Epidermal melanocyte (primary cell): Measurements from ENCODE around the gene DFFA.
A peak's percentile ranks its signal among the peaks of the same experiment; 100 is the strongest.

ENCODE experiments used
- DNase-seq: peaks from one replicate; pipeline ENCODE4 v3.0.0; 2011; ENCODE audit warnings: low spot score; ENCODE audit not compliant: insufficient read length

The DFFA gene, protein sequence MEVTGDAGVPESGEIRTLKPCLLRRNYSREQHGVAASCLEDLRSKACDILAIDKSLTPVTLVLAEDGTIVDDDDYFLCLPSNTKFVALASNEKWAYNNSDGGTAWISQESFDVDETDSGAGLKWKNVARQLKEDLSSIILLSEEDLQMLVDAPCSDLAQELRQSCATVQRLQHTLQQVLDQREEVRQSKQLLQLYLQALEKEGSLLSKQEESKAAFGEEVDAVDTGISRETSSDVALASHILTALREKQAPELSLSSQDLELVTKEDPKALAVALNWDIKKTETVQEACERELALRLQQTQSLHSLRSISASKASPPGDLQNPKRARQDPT

DNA sequence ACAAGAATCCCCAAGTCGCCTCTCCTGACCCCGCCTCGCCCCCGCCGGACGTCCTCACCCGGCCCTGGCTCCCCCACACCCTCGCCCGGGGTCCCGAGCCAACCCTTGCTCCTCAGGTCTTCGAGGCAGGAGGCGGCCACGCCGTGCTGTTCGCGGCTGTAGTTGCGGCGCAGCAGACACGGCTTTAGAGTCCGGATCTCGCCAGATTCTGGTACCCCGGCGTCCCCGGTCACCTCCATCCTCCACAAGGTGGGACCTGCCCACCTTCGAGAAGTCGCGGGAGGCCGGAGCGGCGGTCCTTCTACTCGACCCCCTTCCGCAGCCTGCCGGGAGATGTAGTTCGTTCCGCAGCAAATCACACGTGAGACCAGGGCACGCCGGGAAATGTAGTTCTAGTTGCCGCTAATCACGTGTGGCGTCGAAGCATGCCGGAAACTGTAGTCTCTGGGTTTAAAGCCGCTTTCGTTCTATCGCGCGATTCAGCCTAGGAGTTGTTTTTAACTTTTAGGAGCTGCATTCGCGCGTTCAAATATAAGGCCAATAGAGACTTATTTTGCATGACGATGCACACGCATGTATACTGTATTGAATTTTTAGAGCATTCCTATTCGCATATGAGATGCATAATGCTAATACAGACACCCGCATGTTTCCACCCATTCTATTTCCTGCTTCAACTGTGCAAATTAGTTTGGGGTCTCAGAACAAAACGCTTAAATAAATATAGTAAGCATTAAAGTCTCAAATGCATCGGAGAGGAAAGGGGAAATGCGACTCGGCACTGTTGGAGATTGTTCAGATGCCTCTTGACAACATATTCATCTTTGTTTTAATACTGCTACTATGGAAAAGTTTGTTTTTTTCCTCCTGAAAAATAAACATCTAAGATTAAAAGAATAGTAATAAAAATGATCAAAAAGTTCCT is at the start of gene DFFA:
Gene DFFA, minus strand, starts transcription at position 310 of the 925 bp plus-strand sequence. Its CDS starts 71 bp downstream, at position 239.
- DNase-seq: peak; percentile 94

DNA sequence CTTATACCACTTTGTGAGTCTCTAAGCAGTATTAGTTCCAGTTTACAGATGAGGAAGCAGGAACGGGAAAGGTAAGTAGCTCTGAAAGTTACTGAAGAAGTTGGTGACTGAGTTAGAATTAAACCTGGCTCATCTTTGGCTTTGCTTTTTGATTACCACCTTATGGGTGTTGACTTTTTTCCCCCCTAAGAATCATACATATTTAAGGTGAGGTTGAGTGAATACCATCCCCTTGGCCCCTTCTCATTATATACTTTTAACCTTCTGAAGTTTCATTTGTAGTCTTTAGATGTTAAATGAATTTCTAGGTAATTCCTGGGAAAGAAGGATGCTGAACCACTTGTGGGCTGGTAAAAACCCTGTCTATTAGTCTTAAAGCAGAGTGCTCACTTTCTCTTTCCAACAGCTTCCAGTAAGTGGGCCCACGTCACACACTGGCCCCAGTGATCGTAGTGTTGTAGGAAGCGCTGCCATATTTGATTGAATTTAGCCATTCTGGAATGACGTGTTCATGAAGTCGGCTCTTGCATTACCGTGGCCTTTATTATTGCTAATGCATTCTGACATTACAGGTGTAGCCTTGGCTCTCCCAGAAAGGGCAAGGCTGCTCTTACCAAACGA is 49.3 kb upstream of the DFFA start:
- no peak for DNase-seq

DNA sequence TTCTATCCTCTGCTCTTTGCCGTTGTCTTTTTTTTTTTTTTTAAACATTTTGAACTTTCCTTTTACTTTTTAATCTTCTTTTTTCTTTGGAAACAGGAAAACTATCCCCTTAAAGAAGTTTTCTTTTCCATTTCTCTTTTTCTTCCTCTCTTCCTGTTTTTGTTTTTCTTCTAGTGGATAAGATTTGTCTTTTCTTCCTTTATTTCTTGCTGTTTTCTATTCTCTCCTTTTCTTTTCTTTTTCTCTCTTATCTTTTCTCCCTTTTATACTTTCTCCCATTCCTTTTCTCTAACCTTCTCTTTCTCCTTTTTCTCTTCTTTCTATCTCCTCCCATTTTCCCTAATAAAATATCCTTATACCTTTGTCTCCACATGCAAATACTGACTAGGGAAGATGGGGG is 48.6 kb upstream of the DFFA start:
- no peak for DNase-seq

DNA sequence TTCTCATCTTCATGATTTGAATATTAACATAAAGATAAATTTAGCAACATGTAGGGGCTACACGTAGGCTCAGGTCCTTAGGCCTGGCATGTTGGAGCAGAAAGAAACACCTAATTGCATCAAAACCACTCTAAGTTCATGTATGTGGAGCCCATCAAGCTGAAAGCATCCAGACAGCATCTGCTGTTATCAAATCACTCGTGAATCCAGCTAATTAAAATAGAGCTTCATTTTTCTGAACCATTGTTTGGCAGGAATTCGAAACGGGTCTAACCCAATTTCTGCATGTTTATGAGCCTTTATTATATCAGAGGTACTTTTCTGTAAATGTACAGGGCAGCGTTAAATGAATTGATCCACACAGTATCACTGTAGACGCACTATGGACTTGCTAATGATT is 48.2 kb upstream of the DFFA start:
- no peak for DNase-seq

DNA sequence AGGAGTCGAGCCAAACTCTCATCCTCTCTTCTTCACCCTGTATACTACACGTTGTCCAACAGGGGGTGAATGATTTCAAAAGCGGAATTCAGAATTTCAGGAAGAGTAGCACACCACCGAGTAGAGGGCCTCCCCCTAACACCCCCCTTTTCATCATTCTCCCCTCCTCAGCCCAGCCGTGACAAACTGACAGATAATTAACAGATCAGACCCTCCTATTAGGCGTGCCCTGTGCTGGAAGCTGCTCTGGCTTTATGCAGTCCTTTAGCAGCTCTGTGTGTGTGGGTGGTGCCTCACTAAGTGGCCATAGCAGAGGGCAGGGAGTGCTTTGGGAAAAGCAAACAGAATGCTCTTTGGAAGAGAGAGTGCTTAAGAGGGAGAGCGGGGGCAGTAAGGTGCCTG is 46.7 kb upstream of the DFFA start:
- DNase-seq: no peak

DNA sequence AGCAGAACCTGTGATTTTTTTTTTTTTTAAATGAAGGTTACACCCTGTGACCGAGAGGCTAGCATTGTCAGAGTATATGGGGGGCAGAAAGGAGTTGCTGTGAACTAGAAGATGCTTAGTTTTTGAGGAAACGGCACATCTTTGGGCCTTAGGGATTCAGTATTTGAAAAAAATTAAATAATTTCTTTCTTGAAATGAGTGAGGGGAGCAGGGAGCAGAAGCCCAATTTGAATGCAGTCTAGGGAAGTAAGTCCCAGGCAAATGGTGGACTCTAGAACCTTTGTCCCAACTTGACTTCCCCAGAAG is 45.3 kb upstream of the DFFA start:
- DNase-seq: no peak

DNA sequence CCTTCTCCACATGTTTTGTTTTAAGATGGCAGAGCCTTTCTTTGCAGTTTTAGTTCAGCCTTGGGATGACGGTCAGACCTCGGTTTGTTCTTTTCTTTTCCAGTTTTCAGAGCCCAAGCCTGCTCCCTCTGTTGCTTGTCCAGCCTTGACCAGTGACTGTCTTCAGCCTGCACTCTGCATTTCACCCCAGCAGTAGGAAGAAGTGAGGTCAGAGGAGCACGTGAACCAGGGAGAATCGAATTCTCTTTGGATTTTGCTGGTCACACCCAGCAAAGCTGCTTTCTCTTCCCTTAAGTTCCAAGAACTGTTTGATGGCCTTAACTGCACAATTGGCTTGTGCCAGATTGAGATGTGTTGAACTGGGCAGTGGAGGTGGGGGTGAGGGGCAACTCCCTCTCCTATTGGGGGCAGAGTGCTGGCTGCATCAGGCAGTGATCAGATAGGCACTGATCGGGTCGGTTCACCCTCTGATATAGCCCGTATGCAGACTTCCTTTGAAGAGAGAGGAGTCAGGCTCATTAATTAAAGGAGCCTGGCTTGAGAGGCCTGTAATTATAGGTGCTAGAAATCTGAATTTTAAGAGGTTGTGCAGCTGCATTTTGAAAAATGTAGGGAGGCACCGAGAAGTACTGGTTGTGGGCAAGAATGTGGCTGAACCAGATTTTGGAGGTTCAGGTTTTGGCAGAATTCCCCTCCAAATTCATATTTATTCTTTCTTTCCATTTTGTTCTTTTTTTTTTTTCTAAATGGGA is 44.8 kb upstream of the DFFA start:
- DNase-seq: no peak

DNA sequence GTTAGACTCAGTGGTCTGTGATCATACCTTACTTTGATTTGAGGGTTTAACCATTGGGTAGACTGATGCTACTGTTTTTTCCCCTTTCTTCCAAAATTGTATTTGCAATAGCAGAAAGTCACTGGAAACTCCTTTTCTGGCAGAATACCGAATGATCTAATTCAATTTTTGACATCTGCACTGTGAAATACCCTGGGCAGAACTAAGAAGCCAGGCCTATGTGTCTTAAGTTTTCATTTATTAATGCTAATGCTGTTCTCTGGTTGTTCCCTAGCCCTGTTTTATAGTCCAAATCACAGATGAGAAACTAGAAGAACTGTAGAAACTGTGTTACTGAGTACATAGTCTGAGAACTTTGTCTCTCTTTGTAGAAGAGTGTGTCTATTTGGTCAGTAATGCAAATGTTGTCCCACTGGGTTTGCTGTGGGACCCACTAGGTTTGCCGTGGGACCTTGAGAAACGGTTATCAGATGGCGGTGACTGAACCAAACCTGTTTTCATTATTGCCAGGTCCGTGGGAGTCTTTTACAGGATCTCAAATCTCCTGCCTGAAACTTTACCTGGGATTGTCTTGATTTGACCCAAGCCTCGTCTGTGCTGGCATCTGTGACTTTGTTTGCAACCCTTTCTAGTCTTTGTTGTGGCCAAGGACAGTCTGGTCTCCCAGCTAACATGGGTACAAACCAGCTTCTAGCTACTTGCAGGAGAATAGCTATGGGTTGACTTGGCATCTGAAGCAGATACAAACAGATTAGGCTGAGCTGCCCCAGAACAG is 43.8 kb upstream of the DFFA start:
- DNase-seq: no peak

DNA sequence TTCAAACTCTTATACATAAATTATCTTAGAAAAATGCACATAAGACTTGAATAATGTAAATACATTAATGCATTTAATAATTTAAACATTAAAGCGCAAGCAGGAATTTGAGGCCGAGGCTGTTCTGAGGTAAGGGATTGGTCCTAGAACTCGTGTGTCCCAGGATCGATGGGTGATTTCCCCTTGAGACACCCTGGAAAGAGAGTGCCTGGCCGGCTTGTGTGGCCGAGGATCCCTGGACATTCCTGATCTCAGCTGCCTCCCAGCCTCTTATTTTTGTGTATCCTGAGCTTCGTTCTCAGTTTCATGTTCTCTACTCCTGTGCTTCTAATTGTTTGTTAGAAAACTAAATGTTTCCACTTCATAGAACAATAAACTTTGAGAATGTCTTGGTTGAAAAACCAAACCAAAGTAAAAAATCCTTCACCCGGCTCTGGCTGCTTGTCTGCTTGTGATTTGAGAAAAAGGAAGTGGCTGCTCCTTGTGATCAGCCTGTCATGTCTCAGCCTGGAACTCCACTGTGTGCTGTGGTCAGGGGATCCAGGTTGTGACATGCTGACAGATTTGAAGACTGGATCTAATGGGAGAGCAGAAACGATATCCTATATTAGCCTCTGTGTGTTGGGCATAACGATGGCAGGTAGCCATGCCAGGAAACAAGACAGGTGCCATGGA is 43.1 kb upstream of the DFFA start:
- no peak for DNase-seq

DNA sequence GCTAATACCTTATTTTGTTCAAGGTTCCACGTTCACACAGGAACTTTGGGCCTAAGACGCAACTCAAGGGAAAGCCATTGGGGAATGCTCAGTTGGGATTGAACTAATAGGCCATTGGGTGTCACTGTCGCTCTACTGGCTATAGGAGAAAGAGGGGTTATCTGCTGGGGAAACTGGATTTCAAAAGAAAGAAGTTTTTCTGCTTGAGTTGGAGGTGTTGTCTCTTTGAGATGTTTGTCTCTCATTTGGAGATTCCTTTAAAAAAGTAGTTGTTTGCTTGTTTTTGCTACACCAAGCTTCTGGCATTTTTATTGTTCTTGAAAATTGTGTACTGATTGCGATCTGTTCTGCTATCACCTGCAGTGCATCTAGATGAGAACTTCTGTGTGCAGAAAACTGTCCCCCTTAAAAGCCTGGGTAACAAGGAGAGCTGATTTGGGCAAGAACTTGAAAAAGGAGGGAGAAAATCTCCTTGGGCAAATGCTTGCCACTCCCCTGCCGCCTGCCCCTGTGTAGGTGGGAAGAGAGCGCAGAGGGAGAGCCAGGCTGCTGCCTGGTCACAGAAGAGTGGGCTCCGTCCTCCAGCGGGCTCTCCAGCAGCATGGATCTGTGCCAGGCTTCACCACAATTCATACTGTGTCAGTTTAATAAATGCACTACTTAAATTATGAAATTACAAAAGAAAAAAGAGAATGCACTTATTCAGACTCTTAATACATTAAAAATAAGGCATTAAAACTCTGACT is 42.3 kb upstream of the DFFA start:
- no peak for DNase-seq

DNA sequence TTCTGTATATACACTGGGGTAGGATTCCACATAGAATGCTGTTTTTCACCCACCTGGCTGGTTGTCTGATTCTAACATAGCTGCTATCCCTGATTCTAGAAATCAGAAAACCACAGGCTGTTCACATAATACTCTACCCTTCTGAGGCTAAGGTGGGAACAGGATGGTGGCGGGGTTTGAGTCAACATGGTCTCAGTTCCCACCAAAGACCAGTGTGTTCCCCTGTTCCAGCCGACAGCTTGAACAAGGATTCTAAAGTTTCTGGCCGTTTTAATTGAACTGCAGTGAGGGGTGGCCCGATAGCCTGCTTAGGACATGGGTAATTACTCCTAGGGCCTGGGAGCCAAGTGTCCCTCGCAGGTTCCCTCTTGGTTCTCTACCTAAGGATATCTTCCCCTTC is 40.9 kb upstream of the DFFA start:
- DNase-seq: no peak

DNA sequence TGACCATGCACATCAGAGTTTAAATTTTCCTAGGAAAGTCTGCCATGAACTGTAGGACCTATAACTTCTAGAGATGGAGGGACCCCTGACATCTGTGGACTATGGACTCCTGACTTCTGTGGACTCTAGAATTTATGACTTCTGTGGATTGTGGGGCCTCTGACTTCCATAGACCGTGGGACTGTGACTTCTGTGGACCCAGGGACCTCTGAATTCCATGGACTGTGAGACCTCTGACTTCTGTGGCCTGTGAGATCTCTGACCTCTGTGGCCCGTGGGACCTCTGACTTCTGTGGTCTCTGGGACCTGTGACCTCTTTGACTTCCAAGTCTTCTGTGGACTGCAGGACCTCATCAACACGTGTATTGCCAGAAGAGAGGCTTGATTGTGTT is 39.2 kb upstream of the DFFA start:
- DNase-seq: no peak

DNA sequence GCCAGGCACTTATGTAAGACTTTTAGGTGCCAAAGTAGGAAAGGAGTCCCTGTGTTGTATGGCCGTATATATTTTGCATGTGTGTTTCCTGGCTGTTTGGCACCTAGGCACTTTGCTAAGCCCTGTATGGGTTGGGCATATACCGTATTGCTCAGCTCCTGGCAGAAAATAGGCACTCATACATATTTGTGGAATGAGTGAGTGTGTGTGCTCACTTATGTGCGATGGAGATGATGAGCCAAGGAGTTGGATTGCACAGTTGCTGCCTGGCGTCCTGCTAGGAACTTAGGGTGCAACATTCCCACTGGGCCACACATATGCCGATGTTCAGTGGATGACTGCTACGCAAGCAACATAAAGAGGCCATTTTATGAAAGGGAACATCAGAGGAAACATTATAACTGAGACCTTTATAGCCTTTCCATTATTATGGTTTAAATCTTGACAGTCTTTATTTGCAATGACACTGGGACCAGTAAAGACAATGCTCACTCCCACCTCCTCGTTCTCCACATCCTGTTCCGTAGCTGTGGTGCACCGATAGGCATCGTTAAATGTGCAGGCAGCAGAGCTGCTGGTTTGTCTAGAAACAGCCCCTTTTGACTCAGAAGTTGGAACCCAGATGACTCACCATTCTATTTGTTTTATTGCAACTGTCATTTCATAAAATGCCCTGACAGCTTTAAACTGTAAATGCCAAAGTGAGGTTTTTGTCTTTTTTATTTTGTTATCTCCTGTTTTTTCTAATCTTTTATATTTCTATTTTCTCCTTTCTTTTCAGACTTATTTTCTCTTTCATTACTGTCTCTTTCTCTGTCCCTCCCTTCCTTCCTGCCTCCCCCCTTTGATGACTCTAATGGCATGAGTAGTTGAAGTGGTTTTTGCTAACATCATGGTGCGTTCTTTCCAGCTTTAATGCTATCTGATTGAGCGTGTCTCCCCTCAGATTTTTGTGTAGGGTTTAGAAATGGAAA is 38.5 kb upstream of the DFFA start:
- no peak for DNase-seq

DNA sequence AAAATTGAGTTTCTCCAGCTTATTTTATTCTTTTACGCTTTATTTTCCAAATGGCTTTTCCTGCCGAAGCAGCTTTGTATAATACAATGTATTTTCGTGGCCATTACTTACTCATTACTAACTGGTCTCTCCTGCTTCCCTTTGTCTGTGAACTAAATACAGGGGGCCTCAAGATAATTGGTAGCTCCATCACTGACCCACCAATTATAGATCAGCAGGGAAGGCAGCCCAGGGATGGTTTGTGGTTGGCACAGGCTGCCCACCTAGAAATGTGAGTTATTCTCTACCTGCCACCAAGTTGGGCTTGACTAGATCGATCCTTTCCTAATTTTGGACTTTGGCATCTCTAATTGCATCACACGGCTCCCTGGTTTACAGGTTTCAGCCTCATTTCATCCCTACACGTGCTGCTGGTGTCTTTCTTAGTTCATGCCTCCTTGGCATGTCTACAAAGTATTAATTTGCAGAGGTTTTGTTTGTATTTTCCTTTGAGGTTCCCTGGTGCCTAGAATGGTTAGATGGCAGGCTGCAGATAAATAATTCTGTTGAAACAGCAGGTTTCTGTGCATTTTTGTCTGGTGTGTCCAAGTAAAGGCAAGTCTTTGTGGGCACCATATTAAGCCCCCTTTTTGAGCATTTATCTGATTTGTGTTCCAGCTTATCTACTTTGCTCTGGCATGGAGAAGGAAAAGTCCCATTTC is 37.6 kb upstream of the DFFA start:
- no peak for DNase-seq

DNA sequence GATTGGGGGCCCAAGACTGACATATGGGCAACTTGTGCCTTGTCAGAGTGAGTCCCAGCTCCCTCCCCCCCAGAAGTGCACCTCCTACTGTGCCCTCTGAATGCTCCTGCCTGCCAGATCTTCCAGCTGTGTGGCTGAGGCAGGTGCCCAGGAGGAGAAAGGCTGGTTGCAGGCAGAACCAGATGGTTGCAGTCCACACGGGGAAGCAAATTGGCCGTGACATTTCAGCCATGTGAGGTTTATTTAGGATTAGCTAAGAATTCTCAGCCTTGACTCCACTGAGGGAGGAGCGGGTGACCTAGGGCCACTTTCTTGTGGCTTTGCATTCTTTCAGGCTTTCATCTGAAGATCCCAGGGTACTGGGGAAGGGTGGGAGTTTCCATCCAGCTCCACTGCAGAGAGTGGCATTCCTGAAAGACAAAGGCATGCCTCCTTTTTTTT is 36.2 kb upstream of the DFFA start:
- DNase-seq: no peak

DNA sequence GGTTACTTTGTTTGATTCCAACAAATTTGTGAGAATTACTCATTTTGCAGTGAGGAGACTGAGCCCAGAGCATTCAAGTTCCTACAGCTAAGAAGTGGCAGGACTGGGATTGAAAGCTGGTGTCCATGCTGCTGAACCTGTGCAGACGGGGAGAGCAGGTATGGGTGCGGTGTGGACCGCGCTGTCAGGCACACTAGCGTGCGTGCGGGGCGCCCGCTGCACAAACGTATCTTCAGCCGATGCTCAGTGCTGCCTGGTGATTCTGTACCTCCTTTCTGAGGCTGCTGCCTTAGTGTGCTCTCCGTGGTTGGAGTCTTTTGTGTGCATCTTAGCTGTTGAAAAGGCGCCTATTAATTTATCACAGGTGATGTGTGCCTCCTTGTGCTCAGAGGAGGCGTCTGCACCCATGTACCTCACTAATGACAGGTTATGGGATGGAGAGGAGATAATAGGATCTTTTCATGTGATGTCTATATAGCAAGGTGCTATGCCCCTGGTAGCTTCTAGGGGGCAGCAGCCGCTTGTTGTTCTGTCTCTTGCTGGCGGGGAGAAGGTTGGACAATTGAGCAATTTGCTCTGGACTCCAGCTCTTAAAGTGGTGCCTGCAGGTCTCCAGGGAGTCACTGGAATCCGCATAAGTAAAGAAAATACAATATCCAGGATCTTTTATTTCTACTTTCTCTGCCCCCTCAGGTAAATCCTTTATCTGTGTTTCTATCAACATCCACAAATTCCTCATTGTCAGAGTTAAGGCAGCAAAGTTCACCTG is 35.0 kb upstream of the DFFA start:
- peak; percentile 37 for DNase-seq

DNA sequence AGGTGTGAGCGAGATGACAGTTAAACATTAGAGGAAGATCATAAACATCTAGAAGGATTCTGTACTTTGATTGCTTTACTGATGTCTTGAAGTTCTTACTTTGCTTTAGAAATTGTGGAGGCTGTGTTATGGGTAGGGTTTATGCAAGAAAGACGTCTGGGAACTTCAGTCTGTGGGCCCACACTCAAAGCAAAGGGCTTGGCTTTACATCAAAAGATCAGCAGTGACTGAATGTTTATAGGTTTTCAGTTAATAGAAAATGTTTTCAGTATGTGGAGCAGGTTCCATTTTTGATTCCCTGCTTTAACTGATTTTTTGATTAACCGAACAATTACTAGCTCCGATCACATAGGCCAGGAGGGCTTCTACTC is 34.3 kb upstream of the DFFA start:
- no peak for DNase-seq
